GM18861 (cell line): ENCODE measurements around the gene C12orf54.
"Not testable (repeated sequence)": the region's sequence is repeated elsewhere in the genome, so short reads cannot be mapped to it uniquely, and the experiment has no call there.

Experiments used
- ATAC-seq: cut with Tn5 transposase; IDR thresholded peaks from one replicate; pipeline ENCODE4 v1.9.1; 2021; ENCODE audit not compliant: unreplicated experiment

Gene C12orf54

GRCh38 chr12:48508987-48509386 is 26.7 kb downstream of the C12orf54 start:
- ATAC-seq = no peak

GRCh38 chr12:48510111-48510510 is 27.8 kb downstream of the C12orf54 start:
- ATAC-seq = no peak

- ATAC-seq = peak; percentile 75
Observed at GRCh38 chr12:48512855-48513254, 30.6 kb downstream of the C12orf54 start.

- no peak for ATAC-seq
Observed at GRCh38 chr12:48514728-48515127, 32.4 kb downstream of the C12orf54 start.

- ATAC-seq = not testable (repeated sequence)
Observed at GRCh38 chr12:48520381-48520780, 38.1 kb downstream of the C12orf54 start.

GRCh38 chr12:48525332-48525731 is 43.0 kb downstream of the C12orf54 start, which contains the start of gene OR8S1:
TSS of gene OR8S1 (plus strand) at chr12:48525632. CDS start at chr12:48525632, 0 bp downstream.
- no peak for ATAC-seq

GRCh38 chr12:48527891-48528670 is 45.8 kb downstream of the C12orf54 start:
- ATAC-seq = no peak

- no peak for ATAC-seq
Observed at GRCh38 chr12:48532601-48533000, 50.3 kb downstream of the C12orf54 start.

GRCh38 chr12:48536602-48537001 is 54.3 kb downstream of the C12orf54 start:
- no peak for ATAC-seq

- no peak for ATAC-seq
Observed at GRCh38 chr12:48542300-48542928, 60.1 kb downstream of the C12orf54 start.

- ATAC-seq = no peak
Observed at GRCh38 chr12:48545833-48546469, 63.7 kb downstream of the C12orf54 start.
